GM18526 (cell line): ENCODE measurements around the gene BRINP3.

Experiments
- POLR2A ChIP-seq: IDR thresholded peaks from 3 replicates; pipeline ENCODE4 v1.6.1; 2011; ENCODE audit not compliant: insufficient read length; ENCODE audit errors: extremely low read depth

BRINP3 gene

DNA sequence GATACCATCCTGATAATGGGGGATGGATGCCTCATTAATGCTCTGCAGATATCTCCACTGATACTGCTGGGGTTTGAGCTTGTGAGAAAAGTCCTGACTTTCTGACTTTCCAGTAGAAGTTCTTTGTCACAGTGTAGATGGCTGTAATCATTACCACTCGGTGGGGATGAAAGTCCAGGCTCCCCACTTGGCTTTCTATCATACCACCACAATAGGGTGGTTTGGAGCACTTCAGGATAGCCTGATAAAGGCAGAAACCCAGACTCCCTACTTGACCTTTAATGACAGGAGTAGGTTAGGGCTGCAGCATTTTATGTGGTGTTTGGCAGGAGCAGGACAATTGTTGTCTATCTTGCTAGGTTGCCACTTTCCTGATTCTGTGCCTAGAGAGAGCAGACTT is 294.1 kb downstream of the BRINP3 start:
- no peak for TF ChIP-seq POLR2A

DNA sequence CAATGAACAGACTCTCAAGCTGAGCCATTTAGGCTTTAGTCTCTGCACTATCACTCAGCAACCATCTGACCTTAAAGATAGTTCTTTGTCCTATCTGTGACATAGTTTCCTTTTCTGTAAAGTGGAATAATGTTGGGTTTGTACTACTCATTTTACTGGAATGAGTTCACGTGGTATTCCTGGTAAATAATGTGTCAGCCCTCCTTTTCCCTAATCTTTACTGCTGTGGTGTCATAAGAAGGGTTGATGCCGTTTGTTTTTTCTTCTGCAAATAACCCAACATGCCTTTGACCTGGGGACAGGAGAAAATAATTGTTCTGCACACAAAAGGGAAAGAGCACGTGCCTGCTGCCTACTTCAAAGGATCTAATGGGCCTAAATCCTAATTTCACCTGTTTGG is 297.8 kb downstream of the BRINP3 start:
- no peak for TF ChIP-seq POLR2A

DNA sequence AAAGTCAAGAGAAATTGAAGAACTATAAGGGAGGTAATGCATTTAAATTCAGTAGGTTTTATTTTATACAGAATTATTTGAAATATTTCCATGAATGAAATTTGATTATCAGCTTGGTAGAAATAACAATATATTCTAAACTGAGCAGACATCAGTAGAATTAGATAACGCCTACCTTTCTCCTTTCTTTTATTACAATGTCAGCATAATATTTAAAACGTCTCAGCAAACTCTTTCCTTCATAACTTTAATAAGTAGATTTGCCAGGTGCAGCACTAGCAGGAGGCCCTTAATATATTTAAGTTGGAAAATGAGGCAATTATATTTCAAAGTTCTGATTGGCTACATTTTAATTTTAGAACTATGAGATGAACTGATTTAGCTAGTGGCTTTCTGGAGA is 298.8 kb downstream of the BRINP3 start:
- no peak for TF ChIP-seq POLR2A

GRCh38 chr1:190177555-190177954 is 300.1 kb downstream of the BRINP3 start:
- no peak for TF ChIP-seq POLR2A

DNA sequence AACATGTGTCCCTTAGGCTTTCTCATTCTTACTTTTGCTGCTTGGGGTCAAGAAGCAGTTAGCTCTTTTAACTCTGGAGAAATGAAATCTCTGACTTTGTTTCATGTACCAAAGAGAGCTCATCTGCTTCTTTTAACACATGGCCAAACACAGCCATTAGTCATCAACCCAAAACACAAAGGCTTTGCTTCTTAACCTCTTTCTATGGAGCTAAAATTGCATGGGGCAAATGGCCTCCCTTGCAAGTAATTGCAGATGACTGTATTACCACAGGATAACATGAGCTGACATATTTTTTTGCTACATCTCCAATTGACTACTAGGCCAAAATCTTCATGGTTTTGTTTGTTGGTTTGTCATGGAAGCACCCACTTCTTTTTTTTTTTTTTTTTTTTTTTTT is 300.9 kb downstream of the BRINP3 start:
- TF ChIP-seq POLR2A, result no peak

GRCh38 chr1:190175320-190175719 is 302.3 kb downstream of the BRINP3 start:
- TF ChIP-seq POLR2A, result no peak

DNA sequence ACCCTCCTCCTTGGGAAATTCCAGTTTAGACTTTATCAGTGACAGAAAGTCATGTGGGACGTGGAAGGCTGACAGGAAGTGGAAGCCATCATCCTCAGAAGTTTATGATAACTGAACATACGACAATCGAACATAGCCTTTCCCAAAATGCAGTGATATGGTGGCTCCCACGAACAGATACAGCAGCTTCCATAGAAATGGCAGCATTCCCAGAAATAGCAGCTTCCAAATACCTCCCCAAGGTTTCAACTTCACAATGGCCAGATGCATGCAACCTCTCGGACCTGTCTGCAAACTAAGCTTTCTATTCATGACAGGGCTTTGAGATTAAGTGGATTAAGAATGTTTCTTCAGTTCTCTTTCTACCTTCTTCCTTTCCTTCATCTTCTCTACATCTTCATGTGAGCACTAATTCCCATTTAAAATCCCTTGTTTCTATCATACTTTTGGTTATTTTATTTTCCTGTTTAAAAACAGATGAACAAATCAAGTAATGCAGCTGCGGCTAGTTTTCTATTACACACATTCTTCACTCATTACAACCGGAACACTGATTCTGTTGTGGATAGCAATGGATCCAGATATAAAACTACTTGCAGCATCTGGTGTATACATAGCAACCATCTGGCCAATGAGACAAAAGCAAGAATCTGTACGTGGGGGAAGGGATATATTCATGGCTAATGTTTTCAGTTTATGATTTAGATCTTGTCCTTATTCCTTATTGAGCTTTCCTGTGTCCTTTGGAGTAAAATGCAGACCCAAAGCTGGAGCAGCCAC is 304.8 kb downstream of the BRINP3 start:
- TF ChIP-seq POLR2A, result no peak

GRCh38 chr1:190170321-190170720 is 307.3 kb downstream of the BRINP3 start:
- TF ChIP-seq POLR2A, result no peak

GRCh38 chr1:190169311-190170067 is 308.2 kb downstream of the BRINP3 start:
- TF ChIP-seq POLR2A, result no peak

- no peak for TF ChIP-seq POLR2A
Observed at GRCh38 chr1:190168893-190169280, 308.8 kb downstream of the BRINP3 start.

GRCh38 chr1:190168116-190168892 is 309.4 kb downstream of the BRINP3 start:
- TF ChIP-seq POLR2A, result no peak

DNA sequence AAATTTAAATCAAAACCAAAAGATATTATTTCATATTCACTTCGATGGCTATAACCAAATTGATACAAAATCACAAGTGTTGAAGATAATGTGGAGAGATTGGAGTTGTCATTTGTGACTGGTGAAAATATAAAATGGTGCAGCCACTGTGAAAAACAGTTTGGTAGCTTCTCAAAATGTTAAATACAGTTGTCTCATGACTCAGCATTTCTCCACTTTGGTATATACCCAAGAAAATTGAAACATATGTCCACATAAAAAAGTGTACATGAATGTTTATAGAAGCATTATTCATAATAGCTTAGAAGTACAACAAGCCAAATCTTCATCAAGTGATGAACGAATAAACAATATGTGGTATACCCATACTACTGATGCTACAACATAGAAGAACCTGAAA is 318.5 kb downstream of the BRINP3 start:
- TF ChIP-seq POLR2A, result no peak

GRCh38 chr1:190154744-190155143 is 322.9 kb downstream of the BRINP3 start:
- TF ChIP-seq POLR2A, result no peak

GRCh38 chr1:190147616-190148015 is 330.0 kb downstream of the BRINP3 start:
- TF ChIP-seq POLR2A, result no peak

DNA sequence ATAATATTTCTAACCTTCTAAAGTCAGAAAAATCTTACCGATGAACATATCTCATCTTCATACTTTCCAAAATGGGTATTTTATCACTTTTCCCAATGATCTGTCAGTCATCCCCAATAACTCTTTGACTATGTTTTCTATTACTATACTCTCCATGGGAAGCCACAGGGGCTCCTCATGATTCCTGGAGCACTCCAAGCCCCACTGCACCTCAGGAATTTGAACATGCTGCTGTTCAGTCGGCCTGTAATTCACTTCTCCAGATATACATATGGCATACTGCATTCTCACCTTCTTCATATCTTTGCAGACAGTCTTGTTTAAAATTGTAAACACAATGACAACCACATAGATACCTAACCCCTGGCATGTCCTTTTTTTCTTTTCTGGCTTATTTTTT is 333.0 kb downstream of the BRINP3 start:
- TF ChIP-seq POLR2A, result no peak

DNA sequence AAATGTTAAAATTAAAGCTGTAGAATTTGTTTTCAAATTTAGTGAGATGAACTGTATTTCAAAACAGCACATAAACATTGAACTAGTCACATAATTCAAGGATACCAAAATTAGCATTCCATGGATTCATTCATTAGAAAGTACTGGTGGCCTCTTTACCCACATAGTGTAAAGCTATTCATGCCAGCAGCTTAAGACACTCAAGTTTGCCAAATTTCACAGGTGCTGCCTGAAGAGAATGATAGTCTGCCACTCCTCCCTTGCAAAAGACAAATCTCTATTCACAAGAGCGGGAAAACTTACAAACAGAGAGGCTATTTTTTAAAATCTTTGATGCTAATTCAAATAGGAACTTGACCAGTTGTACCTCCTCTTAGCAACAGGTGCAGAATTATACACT is 337.0 kb downstream of the BRINP3 start:
- TF ChIP-seq POLR2A, result no peak
